GM23338 (cell line): ENCODE results near the gene ADA. TPM values are rescaled to one million over a fixed set of nuclear protein-coding genes. Genes with fewer than 3 reads are reported as not detected.

ENCODE experiments used
- ATAC-seq: fragments of 200-7000 bp; cut with Tn5 transposase; 3 replicates; pipeline ENCODE4 v1.9.1; 2020
- DNase-seq: peaks from one replicate; pipeline ENCODE4 v3.0.0-alpha.2; 2015; ENCODE audit warnings: low spot score
- H2AFZ ChIP-seq: fragments of 200-600 bp; sonication (generic); 2 replicates; pipeline ENCODE4 v1.8.0; 2016; ENCODE audit warnings: antibody characterized with exemption, mild to moderate bottlenecking, moderate library complexity
- H3F3A ChIP-seq: fragments of 200-600 bp; sonication (generic); replicated peaks from 2 replicates; pipeline ENCODE4 v1.8.0; 2017; ENCODE audit warnings: antibody characterized with exemption, mixed run types, low read depth
- H3K27ac ChIP-seq: fragments of 200-600 bp; sonication (generic); 2 replicates; pipeline ENCODE4 v1.6.1; 2016; ENCODE audit warnings: low read depth
- H3K27me3 ChIP-seq: fragments of 200-600 bp; sonication (generic); 2 replicates; pipeline ENCODE4 v1.8.0; 2016; ENCODE audit warnings: mild to moderate bottlenecking, mixed run types, moderate library complexity; ENCODE audit not compliant: insufficient read depth
- H3K36me3 ChIP-seq: fragments of 200-600 bp; sonication (generic); 2 replicates; pipeline ENCODE4 v1.8.0; 2016; ENCODE audit warnings: mild to moderate bottlenecking; ENCODE audit not compliant: insufficient read depth
- H3K4me1 ChIP-seq: fragments of 200-600 bp; sonication (generic); 2 replicates; pipeline ENCODE4 v1.8.0; 2016; ENCODE audit warnings: mild to moderate bottlenecking, moderate library complexity; ENCODE audit not compliant: insufficient read depth
- H3K4me2 ChIP-seq: fragments of 200-600 bp; sonication (generic); 2 replicates; pipeline ENCODE4 v1.7.1; 2017; ENCODE audit warnings: mixed run types
- H3K4me3 ChIP-seq: fragments of 200-600 bp; sonication (generic); 2 replicates; pipeline ENCODE4 v1.6.1; 2016; ENCODE audit warnings: mixed run types
- H3K79me2 ChIP-seq: fragments of 200-600 bp; sonication (generic); replicated peaks from 2 replicates; pipeline ENCODE4 v1.8.0; 2017; ENCODE audit warnings: mild to moderate bottlenecking; ENCODE audit not compliant: insufficient read depth
- H3K9me2 ChIP-seq: fragments of 200-600 bp; sonication (generic); 2 replicates; pipeline ENCODE4 v1.8.0; 2017; ENCODE audit not compliant: insufficient read depth
- H4K20me1 ChIP-seq: fragments of 200-600 bp; sonication (generic); replicated peaks from 2 replicates; pipeline ENCODE4 v1.8.0; 2017; ENCODE audit warnings: mild to moderate bottlenecking; ENCODE audit not compliant: insufficient read depth
- H3K27ac Mint-ChIP-seq: 2 replicates; pipeline ENCODE4 v1.8.0; 2020; ENCODE audit warnings: inconsistent platforms, mild to moderate bottlenecking, moderate library complexity, mixed read lengths
- H3K27me3 Mint-ChIP-seq: 3 replicates; pipeline ENCODE4 v1.8.0; 2022; ENCODE audit warnings: low read depth, mild to moderate bottlenecking, moderate library complexity, mixed read lengths, inconsistent platforms; ENCODE audit not compliant: insufficient read depth, poor library complexity
- H3K36me3 Mint-ChIP-seq: 3 replicates; pipeline ENCODE4 v1.8.0; 2021; ENCODE audit warnings: low read depth, mild to moderate bottlenecking, inconsistent platforms, moderate library complexity, mixed read lengths
- H3K4me1 Mint-ChIP-seq: 3 replicates; pipeline ENCODE4 v1.8.0; 2020; ENCODE audit warnings: mild to moderate bottlenecking, inconsistent platforms, mixed read lengths
- H3K4me3 Mint-ChIP-seq: 3 replicates; pipeline ENCODE4 v1.8.0; 2021; ENCODE audit warnings: moderate library complexity, mild to moderate bottlenecking, inconsistent platforms, mixed read lengths
- H3K9me3 Mint-ChIP-seq: 3 replicates; pipeline ENCODE4 v1.8.0; 2020; ENCODE audit warnings: moderate library complexity, mild to moderate bottlenecking, inconsistent platforms, mixed read lengths
- CREB1 ChIP-seq: fragments of 250-450 bp; sonication (Bioruptor Pico); IDR thresholded peaks from 2 replicates; pipeline ENCODE4 v1.5.0; 2020; ENCODE audit warnings: low read depth, mild to moderate bottlenecking, moderate library complexity
- ETS1 ChIP-seq: IDR thresholded peaks from 2 replicates; pipeline ENCODE4 v1.6.1; 2016; ENCODE audit warnings: antibody characterized with exemption
- EZH2 ChIP-seq: fragments of 200-600 bp; sonication (generic); IDR thresholded peaks from one replicate; pipeline ENCODE4 v1.8.0; 2017; ENCODE audit warnings: antibody characterized with exemption, mild to moderate bottlenecking, low read depth; ENCODE audit not compliant: unreplicated experiment
- EZH2phosphoT487 ChIP-seq: fragments of 200-600 bp; sonication (generic); IDR thresholded peaks from one replicate; pipeline ENCODE4 v1.8.1; 2018; ENCODE audit warnings: antibody characterized with exemption; ENCODE audit not compliant: unreplicated experiment
- JUNB ChIP-seq: IDR thresholded peaks from one replicate; pipeline ENCODE4 v1.6.1; 2016; ENCODE audit warnings: antibody characterized with exemption; ENCODE audit not compliant: unreplicated experiment
- NANOG ChIP-seq: IDR thresholded peaks from 2 replicates; pipeline ENCODE4 v1.6.1; 2016; ENCODE audit warnings: antibody characterized with exemption, borderline replicate concordance
- STAT1 ChIP-seq: IDR thresholded peaks from one replicate; pipeline ENCODE4 v1.6.1; 2016; ENCODE audit warnings: antibody characterized with exemption; ENCODE audit not compliant: unreplicated experiment
- ZNF331 ChIP-seq: fragments of 250-450 bp; sonication (Bioruptor Pico); IDR thresholded peaks from 2 replicates; pipeline ENCODE4 v1.5.0; 2020; ENCODE audit warnings: low read depth, mild to moderate bottlenecking, moderate library complexity
- ZNF462 ChIP-seq: fragments of 250-450 bp; sonication (Bioruptor Pico); IDR thresholded peaks from 2 replicates; pipeline ENCODE4 v1.5.0; 2020; ENCODE audit warnings: mild to moderate bottlenecking, moderate library complexity
- polyA plus RNA-seq: library from polyadenylated mRNA; unstranded; fragments of >200 nt; fragmentation: Nextera tagmentation; extraction: Ambion mirVana; gene quantifications from 2 replicates; pipeline ENCODE4 v1.2.1, GENCODE V29; 2016
- total RNA-seq: library from RNA; depleted of rRNA; stranded (reverse); fragments of >200 nt; shearing (Covaris generic); gene quantifications from 2 replicates; pipeline ENCODE4 v1.2.3, GENCODE V29; 2014

The ADA gene
- total and polyA plus RNA-seq, 2 experiments from 2014 or later: 15.8 to 16.2 TPM

DNA sequence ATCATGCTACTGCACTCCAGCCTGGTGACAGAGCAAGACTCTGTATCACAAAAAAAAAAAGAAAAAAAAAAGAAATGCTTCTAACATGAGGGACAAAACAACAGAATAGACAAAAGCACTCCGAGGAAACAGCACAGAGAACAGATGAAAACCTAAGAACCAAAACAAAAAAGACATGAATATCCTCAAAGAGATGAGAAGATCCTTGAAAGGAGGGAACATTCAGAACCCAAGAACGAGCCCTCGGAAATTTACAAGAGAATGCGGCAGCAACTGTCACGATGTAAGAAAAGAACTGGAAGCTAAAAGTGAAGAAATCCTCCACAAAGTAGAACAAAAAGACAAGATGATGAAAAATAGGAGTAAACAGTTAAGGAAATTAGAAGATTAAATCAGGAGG lies 21.2 kb downstream of the ADA start:
- H3K27ac Mint-ChIP-seq: no peak overlapping the region

DNA sequence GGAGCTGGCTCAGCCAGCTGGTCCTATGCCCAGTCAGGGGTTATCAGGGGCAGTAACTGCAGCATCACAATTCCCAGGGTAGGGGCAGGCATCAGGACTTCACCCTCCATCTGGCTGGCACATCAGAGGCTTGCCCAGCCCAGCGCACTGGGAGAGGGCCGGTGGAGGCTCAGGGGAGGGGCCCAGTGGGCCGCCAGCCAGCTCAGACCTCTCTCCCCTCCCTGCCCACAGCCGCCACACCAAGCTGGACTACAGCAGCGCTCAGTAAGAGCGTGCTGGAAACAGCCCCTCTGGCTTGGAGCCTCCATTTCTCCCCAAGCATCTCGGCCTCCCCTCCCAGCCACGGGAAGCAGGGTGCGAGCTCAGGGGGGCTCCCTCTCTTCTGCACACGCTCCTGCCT lies 22.0 kb downstream of the ADA start:
- Histone ChIP-seq H3K27ac (no peak overlapping the region), H4K20me1 (no peaks in the 10 kb centered on the region), H2AFZ (no peak overlapping the region), H3K4me2 (no peak overlapping the region), H3K4me1 (peaks cover 5% of the 10 kb centered on the region), H3K9me2 (no peaks in the 10 kb centered on the region), H3K36me3 (no peaks in the 10 kb centered on the region), H3K79me2 (no peaks in the 10 kb centered on the region), H3K27me3 (no peaks in the 10 kb centered on the region), H3F3A (no peaks in the 10 kb centered on the region), H3K4me3 (no peak overlapping the region)
- Mint-ChIP-seq H3K4me1 (peaks cover 10% of the 10 kb centered on the region), H3K27me3 (peaks cover 3% of the 10 kb centered on the region), H3K9me3 (no peaks in the 10 kb centered on the region), H3K4me3 (no peak overlapping the region), H3K36me3 (peaks cover 5% of the 10 kb centered on the region), H3K27ac (no peak overlapping the region)
- ATAC-seq (no peak), DNase-seq (no peak)
- no peak for TF ChIP-seq ZNF331 (CRISPR knock-in tag)
- no peak for TF ChIP-seq EZH2phosphoT487

More for the DNA sequence above, 21.2 kb downstream of the ADA start:
- ATAC-seq (no peak; the same call in 2 of the 3 replicates), DNase-seq (peak; percentile 39)
- Mint-ChIP-seq H3K36me3 (no peaks in the 10 kb centered on the region; the same call in 1 of the 3 replicates), H3K4me1 (peaks cover 10% of the 10 kb centered on the region), H3K9me3 (no peaks in the 10 kb centered on the region), H3K27me3 (peaks cover 3% of the 10 kb centered on the region), H3K4me3 (no peak overlapping the region)
- Histone ChIP-seq H3K4me2 (0 out of 2 replicates have a peak overlapping the region, but pooled peaks have one; percentile 7), H3K9me2 (no peaks in the 10 kb centered on the region), H3K27me3 (no peaks in the 10 kb centered on the region), H3K4me1 (peaks cover 5% of the 10 kb centered on the region), H3K4me3 (no peak overlapping the region), H3K79me2 (no peaks in the 10 kb centered on the region), H3K36me3 (no peaks in the 10 kb centered on the region), H2AFZ (no peak overlapping the region), H4K20me1 (no peaks in the 10 kb centered on the region), H3K27ac (no peak overlapping the region), H3F3A (no peaks in the 10 kb centered on the region)
- TF ChIP-seq NANOG (no peak), EZH2 (no peak), ZNF331 (CRISPR knock-in tag) (no peak)

DNA sequence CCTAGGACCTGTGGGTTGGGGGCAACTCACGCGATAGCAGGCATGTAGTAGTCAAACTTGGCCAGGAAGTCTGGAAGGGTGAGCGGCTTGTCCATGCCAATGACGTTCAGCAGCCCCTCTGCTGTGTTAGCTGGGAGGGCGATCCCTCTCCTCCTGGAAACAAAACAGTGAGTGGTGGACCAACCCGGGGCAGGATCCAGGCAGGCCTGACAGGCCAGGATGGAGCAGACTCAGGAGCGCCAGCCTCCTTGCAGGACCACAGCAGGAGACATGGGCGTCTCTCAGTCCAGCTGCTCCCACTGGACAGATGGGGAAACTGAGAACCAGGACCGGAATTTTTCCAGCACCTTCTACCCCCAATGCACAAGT lies 22.5 kb downstream of the ADA start:
- Histone ChIP-seq H3K36me3 (no peaks in the 10 kb centered on the region), H2AFZ (no peak overlapping the region), H3K4me2 (no peak overlapping the region), H3K9me2 (no peaks in the 10 kb centered on the region), H3F3A (no peaks in the 10 kb centered on the region), H3K27me3 (no peaks in the 10 kb centered on the region), H3K4me3 (no peak overlapping the region), H3K4me1 (peaks cover 5% of the 10 kb centered on the region), H3K27ac (no peak overlapping the region), H4K20me1 (no peaks in the 10 kb centered on the region), H3K79me2 (no peaks in the 10 kb centered on the region)
- H3K27me3 Mint-ChIP-seq: peaks cover 3% of the 10 kb centered on the region
- ATAC-seq: no peak
- H3K9me3 Mint-ChIP-seq: no peaks in the 10 kb centered on the region
- H3K4me1 Mint-ChIP-seq: peaks cover 10% of the 10 kb centered on the region
- no peak for DNase-seq
- peaks cover 5% of the 10 kb centered on the region; the same call in 2 of the 3 replicates for H3K36me3 Mint-ChIP-seq
- no peak overlapping the region for H3K27ac Mint-ChIP-seq
- no peak overlapping the region for H3K4me3 Mint-ChIP-seq
- no peak for TF ChIP-seq JUNB
- no peak for TF ChIP-seq CREB1
- no peak for TF ChIP-seq EZH2
- no peak for TF ChIP-seq ZNF331 (CRISPR knock-in tag)
- TF ChIP-seq STAT1: no peak
- TF ChIP-seq ZNF462 (CRISPR knock-in tag): no peak
- no peak for TF ChIP-seq ETS1
- TF ChIP-seq EZH2phosphoT487: no peak
